ENCODE results near the gene MARCHF2. TPM values are rescaled to one million over a fixed set of nuclear protein-coding genes. Genes with fewer than 3 reads are reported as not detected.

Gene MARCHF2
- polyA plus RNA-seq, 2 of the 4 experiments (the other 2 are of a cell fraction), result 12.4 to 13.1 TPM

- CTCF ChIA-PET, result interaction anchor here (2.2 to 8.0 kb wide), 2 partner anchors 13 to 38 kb away, joined by 6 to 71 read pairs; no protein-coding TSS in a partner anchor
These were observed 21.7 kb upstream of the MARCHF2 start for GRCh38 chr19:8391198-8392016.

GRCh38 chr19:8392017-8392591, 21.0 kb upstream of the MARCHF2 start:
- H3K4me3 ChIP-seq, result no peak overlapping the region

More at GRCh38 chr19:8391198-8392016, 21.7 kb upstream of the MARCHF2 start:
- H3K9me3 ChIP-seq, result no peaks in the 10 kb centered on the region
- FAIRE-seq (no peak), ATAC-seq (no peak), DNase-seq (ENCODE audit: low read depth in 1 of 2, low spot score in 1 of 2) (no peak)
- H3K4me1 ChIP-seq, result peaks cover 68% of the 10 kb centered on the region
- no peak for TF ChIP-seq JUNB (IDR thresholded peaks at IDR 0.05)
- no peak for TF ChIP-seq HOXA7 (CRISPR knock-in tag; IDR thresholded peaks at IDR 0.05)
- no peak for TF ChIP-seq ATOH8 (CRISPR knock-in tag; IDR thresholded peaks at IDR 0.05; ENCODE audit: low read depth)
- TF ChIP-seq TFCP2L1 (CRISPR knock-in tag; IDR thresholded peaks at IDR 0.05), result no peak
- no peak for TF ChIP-seq EHF (CRISPR knock-in tag; IDR thresholded peaks at IDR 0.05)
- no peak for TF ChIP-seq ZFP36 (IDR thresholded peaks at IDR 0.05; ENCODE audit: borderline replicate concordance, partially characterized antibody)
- TF ChIP-seq POLR2A (IDR thresholded peaks at IDR 0.05; ENCODE audit: low read length), result no peak
- TF ChIP-seq RARB (CRISPR knock-in tag; IDR thresholded peaks at IDR 0.05), result no peak
- TF ChIP-seq CHD2 (IDR thresholded peaks at IDR 0.05; ENCODE audit: low read length, partially characterized antibody), result no peak
- no peak for TF ChIP-seq RFX5 (IDR thresholded peaks at IDR 0.05)
- no peak for TF ChIP-seq MAFK (IDR thresholded peaks at IDR 0.05; ENCODE audit: partially characterized antibody)
- no peak for TF ChIP-seq KDM1A (IDR thresholded peaks at IDR 0.05; ENCODE audit: low read depth)
- no peak for TF ChIP-seq BHLHE40 (IDR thresholded peaks at IDR 0.05; ENCODE audit: low read depth, low read length)
- no peak for TF ChIP-seq MYC (IDR thresholded peaks at IDR 0.05; ENCODE audit: borderline replicate concordance, low read length)
- TF ChIP-seq RCOR1 (IDR thresholded peaks at IDR 0.05; ENCODE audit: low read depth, low read length), result no peak
- no peak for TF ChIP-seq CBX2 (IDR thresholded peaks at IDR 0.05; ENCODE audit: borderline replicate concordance, low read depth)
- POLR2A ChIA-PET, result interaction anchor here (0.6 to 1.6 kb wide), 8 partner anchors 22 to 123 kb away, joined by 3 to 9 read pairs (median 5); partner anchors contain the start of genes ANGPTL4, HNRNPM, MARCHF2 and ZNF414
- peak overlapping the region; percentile 19; the same call in 2 of the 3 replicates for H3K4me3 ChIP-seq
- peak overlapping the region; percentile 66 for H3K4me2 ChIP-seq
- WGBS (ENCODE audit: missing lambda C conversion rate), result 81% methylated on average over 15 of the region's 23 CpGs
- H3K27ac ChIP-seq, result peak overlapping the region in 1 of 2 experiments; percentile 100; a peak in 2 of 6 replicates

More at GRCh38 chr19:8392017-8392591, 21.0 kb upstream of the MARCHF2 start:
- Histone ChIP-seq H3K4me1 (peaks cover 73% of the 10 kb centered on the region), H3K4me2 (peak overlapping the region; percentile 66), H3K9me3 (no peaks in the 10 kb centered on the region), H3K27ac (peak overlapping the region; percentile 21 to 41; a peak in 2 of 6 replicates)
- FAIRE-seq, result no peak
- ChIA-PET POLR2A (interaction anchor here (1.3 kb wide), 1 partner anchor 21 kb away, joined by 3 read pairs; the partner anchor contains the start of gene MARCHF2), CTCF (interaction anchor here (1.0 to 8.0 kb wide), 3 partner anchors 12 to 39 kb away, joined by 3 to 71 read pairs (median 6); no protein-coding TSS in a partner anchor)
- WGBS (ENCODE audit: missing lambda C conversion rate), result 55% methylated on average over 10 of the region's 11 CpGs
- DNase-seq (ENCODE audit: low read depth in 1 of 2, low spot score in 1 of 2), result no peak
- TF ChIP-seq HDAC2 (IDR thresholded peaks at IDR 0.05) (no peak), CBX8 (IDR thresholded peaks at IDR 0.05) (no peak), MAFK (IDR thresholded peaks at IDR 0.05; ENCODE audit: partially characterized antibody) (no peak), KDM5A (IDR thresholded peaks at IDR 0.05) (no peak), BHLHE40 (IDR thresholded peaks at IDR 0.05; ENCODE audit: low read depth, low read length) (no peak), NFE2L2 (conservative IDR thresholded peaks at IDR 0.05; ENCODE audit: low read length) (no peak), CTCF (IDR thresholded peaks at IDR 0.05) (no peak), CEBPB (IDR thresholded peaks at IDR 0.05) (no peak), EHMT2 (IDR thresholded peaks at IDR 0.05; ENCODE audit: low read depth) (no peak), JUNB (IDR thresholded peaks at IDR 0.05) (no peak), MYC (IDR thresholded peaks at IDR 0.05; ENCODE audit: borderline replicate concordance, low read length) (no peak), RNF2 (IDR thresholded peaks at IDR 0.05; ENCODE audit: borderline replicate concordance, low read depth) (no peak), CHD2 (IDR thresholded peaks at IDR 0.05; ENCODE audit: low read length, partially characterized antibody) (no peak), PHF8 (IDR thresholded peaks at IDR 0.05; ENCODE audit: borderline replicate concordance, low read depth) (no peak), USF2 (IDR thresholded peaks at IDR 0.05) (no peak)
- ATAC-seq, result no peak

Data from A549 (cell line).